Measurements from ENCODE around the gene SUGP1.

GRCh38 chr19:19305066-19305465 lies 15.2 kb downstream of the SUGP1 start:
- TF ChIP-seq EZH2 (IDR thresholded peaks at IDR 0.05; ENCODE audit: borderline replicate concordance, low read depth, low read length, poor library complexity, severe bottlenecking): no peak
- TF ChIP-seq CTCF (conservative IDR thresholded peaks at IDR 0.05; ENCODE audit: low read depth, low read length): no peak
